Right kidney (tissue), 9 donors: Measurements from ENCODE around the gene CAPN11.

ENCODE experiments used
- DNase-seq: peaks from one replicate; pipeline ENCODE4 v3.0.0-alpha.2; 2016
- long read RNA-seq, 8 donors: transcript quantifications; one replicate each; lab custom pipeline, GENCODE V29; 2026

The CAPN11 gene
- long read RNA-seq, donor 1 = 0 reads
- long read RNA-seq, donor 2 = 0 reads
- long read RNA-seq, donor 3 = 0 reads
- long read RNA-seq, donor 4 = 0 reads
- long read RNA-seq, donor 5 = 0 reads
- long read RNA-seq, donor 6 = 0 reads
- long read RNA-seq, donor 7 = 0 reads
- long read RNA-seq, donor 8 = 0 reads

DNA sequence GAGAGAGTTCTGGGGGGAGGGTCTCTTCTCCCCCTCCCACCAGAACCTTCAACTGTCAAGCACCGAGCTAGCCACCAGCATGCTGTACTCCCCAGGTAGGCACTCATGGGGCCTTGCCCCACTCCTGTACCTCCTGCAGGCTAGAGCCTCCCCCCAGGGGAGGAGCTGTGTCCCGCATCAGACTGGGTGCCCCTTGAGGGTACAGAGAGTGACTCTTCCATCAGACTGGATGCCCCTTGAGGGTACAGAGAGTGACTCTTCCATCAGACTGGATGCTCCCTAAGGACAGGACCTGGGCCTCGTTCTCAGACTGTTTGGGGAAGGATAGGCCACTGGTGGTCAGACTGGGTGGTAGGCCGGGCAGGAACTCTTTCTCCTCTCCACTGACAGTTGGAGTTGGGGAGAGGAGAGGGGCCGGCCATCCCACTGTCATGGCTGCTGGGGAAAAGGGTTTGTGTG is at the start of gene CAPN11:
CAPN11 (plus strand) TSS at position 51 of the 459 bp plus-strand sequence; CDS start at position 80, 29 bp downstream.
- no peak for DNase-seq

DNA sequence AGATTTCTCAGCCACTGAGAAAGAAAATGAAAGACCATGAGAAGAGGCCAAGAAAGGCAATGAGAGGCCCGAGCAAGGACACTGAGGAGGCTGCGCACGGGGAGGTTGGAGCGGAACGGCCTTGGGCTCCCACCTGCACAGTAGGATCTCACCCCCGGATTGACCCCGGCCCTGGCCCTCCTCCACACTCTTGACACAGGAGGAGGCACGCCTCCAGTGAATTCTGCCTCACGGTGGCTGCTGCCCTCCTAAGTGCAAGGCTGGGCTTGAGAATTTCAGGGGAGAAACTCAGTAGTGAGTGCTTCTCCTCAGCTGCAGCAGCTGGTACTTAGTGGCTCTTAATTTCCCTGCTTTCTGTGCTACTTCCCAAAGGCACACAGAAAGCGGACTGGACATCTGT is 49.4 kb upstream of the CAPN11 start:
- no peak for DNase-seq

DNA sequence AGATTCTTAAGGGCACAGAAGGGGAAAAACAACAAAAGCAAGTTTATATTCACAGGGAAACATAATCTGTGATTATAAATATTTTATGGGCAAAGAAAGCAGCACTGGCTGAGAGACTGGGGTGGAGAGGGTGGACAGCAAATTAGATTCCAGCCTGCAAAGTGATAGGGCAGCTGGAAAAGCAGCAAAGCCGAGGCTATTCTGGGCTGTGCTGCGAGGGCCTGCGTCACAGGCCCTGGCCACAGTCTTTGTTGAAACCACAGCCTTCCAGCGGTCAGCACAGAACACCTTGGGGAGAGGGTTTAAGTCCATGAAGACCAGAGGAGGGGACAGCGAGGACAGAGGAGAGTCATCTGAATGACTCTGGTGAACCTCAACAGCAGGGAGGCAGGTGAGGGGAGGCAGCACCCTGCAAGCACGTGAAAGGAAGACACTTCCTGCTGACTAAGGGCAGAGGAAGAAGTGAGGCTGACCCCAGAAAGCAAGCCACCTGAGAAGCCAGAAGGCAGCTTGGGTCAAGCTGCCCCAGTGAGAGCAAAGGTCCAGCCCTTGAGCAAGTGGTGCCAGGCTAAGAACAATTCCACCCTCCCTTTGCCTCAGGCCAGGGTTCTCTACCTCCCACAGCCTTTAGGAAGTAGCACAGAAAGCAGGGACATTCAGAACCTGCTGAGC is 48.5 kb upstream of the CAPN11 start:
- DNase-seq = no peak

DNA sequence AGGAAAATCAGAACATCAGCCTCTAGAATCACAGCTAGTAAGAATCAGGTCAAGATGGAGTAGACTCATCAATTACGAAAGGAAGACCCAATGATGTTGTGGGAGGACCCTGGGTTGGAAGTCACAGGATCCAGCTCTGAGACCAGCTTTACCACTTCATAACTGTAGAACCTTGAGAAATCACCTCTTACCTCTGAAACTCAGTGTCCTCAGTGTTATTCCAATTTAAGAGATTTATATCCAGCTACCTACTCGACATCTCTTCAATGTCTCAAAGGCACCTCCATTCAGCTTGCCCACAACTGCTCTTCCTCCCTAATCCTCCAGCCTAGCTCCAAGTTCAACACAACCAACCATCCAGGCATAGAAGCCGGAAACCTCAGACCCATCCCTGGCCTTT is 47.7 kb upstream of the CAPN11 start:
- DNase-seq = no peak

GRCh38 chr6:44111434-44112417 is 46.9 kb upstream of the CAPN11 start:
- no peak for DNase-seq

GRCh38 chr6:44113414-44113813 is 45.2 kb upstream of the CAPN11 start:
- no peak for DNase-seq

DNA sequence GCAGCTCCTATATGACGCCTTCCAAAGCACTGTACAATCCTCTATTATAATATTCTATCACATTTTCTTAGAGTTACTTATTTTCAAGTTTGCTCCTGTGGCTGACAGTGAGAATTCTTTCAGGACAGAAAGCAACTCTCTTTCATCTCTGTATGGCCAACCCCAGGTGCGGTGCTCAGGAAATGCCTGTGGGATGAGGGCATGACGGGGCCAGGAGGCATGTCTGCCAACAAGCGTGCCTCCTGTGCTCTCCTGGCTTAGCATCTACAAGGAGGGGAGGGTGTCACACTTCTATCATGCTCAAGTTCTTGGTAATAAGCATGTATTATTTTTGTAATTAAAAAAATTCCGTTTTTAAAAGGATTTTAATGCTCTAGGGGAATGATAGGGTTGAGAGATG is 42.8 kb upstream of the CAPN11 start:
- no peak for DNase-seq

DNA sequence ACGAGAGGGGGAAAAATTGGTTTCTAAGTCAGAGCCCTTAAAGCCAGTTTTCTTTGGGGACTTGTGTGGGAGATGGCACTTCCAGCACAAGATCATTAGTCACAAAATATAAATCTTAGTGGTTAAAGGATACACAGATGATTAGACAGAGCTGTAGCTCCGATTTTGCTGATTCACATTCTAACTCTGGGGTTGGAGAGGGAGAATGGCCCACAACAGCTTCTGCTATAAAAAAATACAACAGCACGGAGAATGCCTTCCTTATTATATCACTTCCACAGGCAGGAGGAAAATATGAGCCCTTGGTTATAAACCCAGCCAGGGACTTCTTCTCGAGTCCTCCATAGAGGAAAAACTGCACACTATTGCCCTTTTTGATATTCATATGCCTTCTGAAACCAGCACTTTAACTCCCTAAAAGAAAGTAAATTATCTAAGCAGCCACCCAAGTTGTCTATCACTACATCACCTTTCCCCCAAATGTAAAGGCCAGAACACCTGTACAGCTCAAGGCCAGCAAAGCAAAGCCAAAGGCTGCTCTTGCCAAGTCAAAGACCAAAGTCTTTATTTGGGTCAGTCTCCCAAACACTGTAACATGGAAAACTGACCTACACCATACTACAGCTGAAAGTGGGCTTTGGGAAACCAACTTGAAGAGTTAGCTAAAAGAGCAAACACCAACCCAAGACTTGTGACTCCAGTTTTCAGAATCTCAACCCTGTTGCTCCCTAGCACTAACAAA is 41.8 kb upstream of the CAPN11 start:
- no peak for DNase-seq

DNA sequence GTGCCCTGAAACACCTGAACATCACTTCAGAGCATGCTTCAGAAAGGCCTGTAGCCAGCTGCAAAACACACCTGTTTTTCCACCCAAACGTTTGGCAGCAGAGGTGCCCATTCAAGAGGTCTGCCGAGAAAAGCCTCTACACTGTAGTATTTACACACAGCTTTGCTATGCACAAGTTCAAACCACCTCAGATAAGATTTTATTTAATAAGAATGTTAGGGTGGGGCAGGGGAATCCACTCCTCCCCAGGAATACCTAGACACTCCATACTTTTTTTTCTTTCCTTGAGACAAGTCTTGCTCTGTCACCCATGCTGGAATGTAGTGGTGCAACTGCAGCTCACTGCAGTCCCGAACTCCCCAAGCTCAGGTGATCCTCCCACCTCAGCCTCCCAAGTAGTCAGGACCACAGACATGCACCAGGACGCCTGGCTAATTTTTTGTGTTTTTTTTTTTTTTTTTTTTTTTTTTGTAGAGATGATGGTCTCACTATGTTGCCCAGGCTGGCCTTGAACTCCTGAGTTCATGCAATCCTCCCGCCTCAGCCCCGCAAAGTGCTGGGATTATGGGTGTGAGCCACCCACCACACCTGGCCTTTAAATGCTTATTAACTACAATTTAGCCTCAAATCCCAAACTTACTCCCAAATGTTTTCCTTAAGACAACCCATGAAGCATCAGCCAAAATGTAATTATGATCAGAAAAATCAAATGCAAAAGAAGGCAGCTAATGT is 41.1 kb upstream of the CAPN11 start:
- DNase-seq = no peak

GRCh38 chr6:44119704-44120262 is 38.8 kb upstream of the CAPN11 start:
- DNase-seq = no peak

DNA sequence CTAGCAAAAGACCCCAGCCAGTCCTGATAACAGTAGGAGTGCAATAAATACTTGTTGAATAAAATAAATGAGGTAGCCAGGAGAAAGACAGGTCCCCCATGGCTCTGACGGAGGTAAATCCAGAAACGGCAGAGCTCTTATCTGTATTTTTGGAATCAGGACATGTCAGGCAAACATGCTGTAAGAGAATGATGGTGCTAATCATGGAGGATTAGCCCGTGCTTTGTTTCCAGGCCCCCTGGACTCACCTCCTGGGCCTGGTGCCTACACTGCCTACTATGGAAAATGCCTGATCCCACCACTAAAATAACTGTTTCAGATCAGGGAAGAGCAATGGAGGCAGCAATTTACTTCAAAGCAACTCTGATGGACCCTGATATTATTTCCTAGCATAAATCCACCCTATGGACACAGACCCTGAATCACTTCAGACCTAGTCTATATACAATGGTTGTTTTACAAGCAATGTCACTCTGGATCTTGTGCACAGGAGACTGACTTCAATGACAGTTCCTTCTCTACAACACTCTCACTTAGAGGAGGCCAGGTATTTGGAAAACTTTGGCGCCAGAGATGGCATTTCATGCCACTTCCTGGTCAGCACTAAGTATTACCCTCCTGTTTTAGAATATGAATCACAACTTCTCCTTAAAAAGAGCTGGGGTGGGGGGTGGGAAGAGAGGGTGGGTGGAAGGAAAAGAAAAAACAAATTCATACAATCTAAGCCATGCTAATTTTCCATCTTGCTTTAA is 37.8 kb upstream of the CAPN11 start:
- no peak for DNase-seq

DNA sequence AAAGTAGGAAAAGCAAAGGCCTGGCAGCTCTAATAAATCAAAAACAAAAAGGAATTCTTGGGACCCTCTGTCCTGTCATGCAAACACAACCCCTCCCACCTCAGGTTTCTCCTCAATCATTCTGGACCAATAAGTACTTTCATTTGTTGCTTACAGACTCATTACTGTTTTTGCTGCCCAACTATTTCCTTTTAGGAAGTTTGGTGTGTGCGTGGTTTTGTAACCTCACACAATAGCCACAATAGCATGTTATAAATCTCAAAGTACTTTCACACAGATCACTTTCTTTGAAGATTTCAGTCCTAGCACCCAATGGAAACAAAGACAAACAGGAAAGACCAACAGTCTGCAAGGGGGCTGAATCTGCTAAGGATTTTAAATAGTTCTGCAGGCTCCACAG is 35.8 kb upstream of the CAPN11 start:
- no peak for DNase-seq

DNA sequence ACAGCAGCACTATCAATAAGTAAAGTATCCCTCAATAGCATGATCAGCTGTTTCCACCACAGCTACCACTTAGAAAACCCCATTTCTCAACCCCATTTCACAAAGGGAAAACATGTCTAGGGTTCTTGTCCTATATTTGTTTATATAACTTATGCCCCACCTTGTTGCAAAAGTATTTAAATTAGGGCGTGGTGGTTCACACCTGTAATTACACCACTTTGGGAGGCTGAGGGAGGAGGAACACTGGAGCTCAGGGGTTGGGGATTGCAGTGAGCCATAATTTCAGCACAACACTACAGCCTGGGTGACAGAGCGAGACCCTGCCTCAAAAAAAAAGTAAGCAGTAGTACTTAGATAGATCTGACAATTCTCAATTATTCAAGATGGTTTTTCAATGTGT is 35.1 kb upstream of the CAPN11 start:
- no peak for DNase-seq

GRCh38 chr6:44126320-44127149 is 32.1 kb upstream of the CAPN11 start:
- peak; percentile 69 for DNase-seq

- peak; percentile 67 for DNase-seq
Measured at GRCh38 chr6:44127186-44128019, 31.2 kb upstream of the CAPN11 start, which contains the start of the genes MRPL14 and TMEM63B. MRPL14 (minus strand) TSS chr6:44127452; CDS start chr6:44116611, 10,841 bp downstream. TMEM63B (plus strand) TSS chr6:44127554; CDS start chr6:44134585, 7,031 bp downstream.

DNA sequence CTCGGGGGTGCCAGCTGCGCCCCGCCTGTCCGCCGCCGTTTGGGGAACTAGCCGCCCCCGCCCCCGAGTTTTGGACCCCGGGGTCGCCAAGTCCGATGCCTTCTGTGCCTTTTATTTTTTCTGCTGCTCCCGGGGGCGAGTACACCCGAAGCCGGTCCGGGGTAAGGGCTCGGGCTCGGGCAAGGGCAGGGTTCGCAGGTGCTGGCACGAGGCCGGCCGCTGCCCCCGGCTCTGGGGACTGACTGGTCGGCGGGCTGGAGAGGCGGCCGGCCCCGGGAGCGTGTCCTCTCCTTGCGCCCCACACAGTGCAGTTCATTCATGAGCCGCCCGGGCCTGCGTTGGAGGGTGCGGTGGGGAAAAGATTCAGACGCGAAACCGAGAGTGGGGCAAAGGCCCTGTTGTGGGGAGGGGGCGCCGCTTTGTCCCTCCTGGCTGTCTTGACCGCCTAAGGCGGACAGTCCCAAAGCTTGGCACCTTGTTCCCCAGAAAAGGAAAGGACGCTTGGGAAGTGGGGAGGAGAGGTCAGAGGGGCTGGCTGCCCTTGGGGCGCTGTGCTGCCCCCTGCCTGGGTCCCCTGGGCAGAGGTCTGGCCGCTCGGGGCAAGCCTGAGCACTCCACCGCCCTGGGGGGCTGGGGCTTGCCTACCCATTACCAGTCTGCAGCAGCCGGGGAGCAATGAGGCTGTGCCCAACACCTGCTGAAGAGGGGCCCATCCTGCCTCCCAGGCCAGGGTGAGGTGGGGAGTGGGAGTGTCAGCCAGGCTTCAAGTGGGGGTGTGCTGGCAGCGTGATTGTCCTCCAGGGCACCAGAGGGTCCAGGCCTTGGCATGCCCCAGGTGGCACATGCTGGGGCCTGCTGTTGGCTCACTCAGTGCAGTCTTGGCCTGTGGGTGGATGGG is 30.4 kb upstream of the CAPN11 start:
- peak; percentile 63 for DNase-seq

DNA sequence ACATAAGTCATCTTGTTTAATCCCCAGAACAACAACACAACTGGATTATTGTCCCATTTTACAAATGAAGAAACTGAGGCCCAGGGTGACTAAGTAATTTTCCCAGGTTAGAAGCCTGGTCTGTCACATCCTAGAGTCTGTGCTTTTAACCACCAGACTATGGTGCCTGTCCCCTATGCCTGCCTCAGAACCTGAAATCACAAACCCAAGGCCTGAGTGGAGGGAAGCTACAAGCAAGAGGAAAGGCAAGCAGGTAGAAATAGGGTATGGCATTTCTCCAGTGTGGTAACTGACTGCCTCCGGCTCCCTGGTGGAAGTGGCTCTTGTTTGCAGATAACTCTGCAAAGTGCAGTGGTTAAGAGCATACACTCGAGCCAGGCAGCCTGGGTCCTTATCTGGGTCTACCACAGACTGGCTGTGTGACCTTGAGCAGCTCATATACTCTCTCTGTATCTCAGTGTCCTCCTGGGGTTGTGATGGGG is 28.7 kb upstream of the CAPN11 start:
- no peak for DNase-seq
